ENCODE data around the gene SHFL.
A peak's percentile ranks its signal among the peaks of the same experiment; 100 is the strongest.

Gene SHFL

GRCh38 chr19:10107254-10107653 lies 21.1 kb downstream of the SHFL start:
- FAIRE-seq (no peak), DNase-seq (ENCODE audit: insufficient read length, low spot score) (no peak)

- DNase-seq (ENCODE audit: insufficient read length, low spot score) (no peak), FAIRE-seq (no peak)
Measured at GRCh38 chr19:10107817-10108367, 21.8 kb downstream of the SHFL start.

GRCh38 chr19:10109528-10109927 lies 23.4 kb downstream of the SHFL start:
- FAIRE-seq = no peak
- no peak for DNase-seq (ENCODE audit: insufficient read length, low spot score)

GRCh38 chr19:10110076-10110971 lies 24.2 kb downstream of the SHFL start:
- FAIRE-seq = no peak

GRCh38 chr19:10110972-10111317 lies 24.8 kb downstream of the SHFL start:
- DNase-seq (ENCODE audit: insufficient read length, low spot score) = no peak
- FAIRE-seq = no peak

More at GRCh38 chr19:10110076-10110971, 24.2 kb downstream of the SHFL start:
- DNase-seq (ENCODE audit: insufficient read length, low spot score) = no peak

- FAIRE-seq = no peak
Measured at GRCh38 chr19:10111405-10111811, 25.3 kb downstream of the SHFL start, which contains the start of gene P2RY11. Gene P2RY11, plus strand, starts transcription at chr19:10111693. Its CDS starts 29 bp downstream, at chr19:10111722.

GRCh38 chr19:10112037-10112761 lies 26.1 kb downstream of the SHFL start:
- FAIRE-seq (peak; percentile 72), DNase-seq (ENCODE audit: insufficient read length, low spot score) (no peak)

More at GRCh38 chr19:10111405-10111811, 25.3 kb downstream of the SHFL start, which contains the start of gene P2RY11:
- no peak for DNase-seq (ENCODE audit: insufficient read length, low spot score)

GRCh38 chr19:10112895-10113591 lies 26.9 kb downstream of the SHFL start:
- peak; percentile 66 for DNase-seq (ENCODE audit: insufficient read length, low spot score)
- FAIRE-seq = no peak

- FAIRE-seq = no peak
- no peak for DNase-seq (ENCODE audit: insufficient read length, low spot score)
Measured at GRCh38 chr19:10113592-10113963, 27.5 kb downstream of the SHFL start.

- no peak for DNase-seq (ENCODE audit: insufficient read length, low spot score)
Measured at GRCh38 chr19:10113964-10114650, 28.0 kb downstream of the SHFL start.

GRCh38 chr19:10114651-10115391 lies 28.7 kb downstream of the SHFL start:
- DNase-seq (ENCODE audit: insufficient read length, low spot score) (no peak), FAIRE-seq (no peak)

More at GRCh38 chr19:10113964-10114650, 28.0 kb downstream of the SHFL start:
- FAIRE-seq = no peak

- FAIRE-seq (no peak), DNase-seq (ENCODE audit: insufficient read length, low spot score) (no peak)
Measured at GRCh38 chr19:10115392-10116084, 29.4 kb downstream of the SHFL start.

GRCh38 chr19:10116085-10116865 lies 30.2 kb downstream of the SHFL start:
- FAIRE-seq (no peak), DNase-seq (ENCODE audit: insufficient read length, low spot score) (no peak)

- FAIRE-seq (no peak), DNase-seq (ENCODE audit: insufficient read length, low spot score) (no peak)
Measured at GRCh38 chr19:10116866-10117616, 30.9 kb downstream of the SHFL start.

GRCh38 chr19:10118960-10119359 lies 32.8 kb downstream of the SHFL start:
- DNase-seq (ENCODE audit: insufficient read length, low spot score) = no peak

GRCh38 chr19:10120538-10121189 lies 34.5 kb downstream of the SHFL start:
- FAIRE-seq (no peak), DNase-seq (ENCODE audit: insufficient read length, low spot score) (no peak)

More at GRCh38 chr19:10118960-10119359, 32.8 kb downstream of the SHFL start:
- FAIRE-seq = no peak

GRCh38 chr19:10122045-10122444 lies 35.9 kb downstream of the SHFL start:
- FAIRE-seq (no peak), DNase-seq (ENCODE audit: insufficient read length, low spot score) (no peak)

All from GM19239 (cell line).